HCT116 (cell line): Measurements from ENCODE around the gene FSD1.

Source experiments
- CEBPB ChIP-seq: IDR thresholded peaks from 2 replicates; pipeline ENCODE4 v1.6.1; 2012; ENCODE audit warnings: low read depth
- EZH2 ChIP-seq: fragments of 200-600 bp; sonication (generic); IDR thresholded peaks from 2 replicates; pipeline ENCODE4 v1.6.1; 2017; ENCODE audit warnings: antibody characterized with exemption, mixed run types
- FOSL1 ChIP-seq: IDR thresholded peaks from 2 replicates; pipeline ENCODE4 v1.6.1; 2012; ENCODE audit warnings: low read depth
- POLR2A ChIP-seq: IDR thresholded peaks from 2 replicates; pipeline ENCODE4 v1.7.0; 2011; ENCODE audit warnings: borderline replicate concordance; ENCODE audit not compliant: insufficient read depth, insufficient read length; ENCODE audit errors: extremely low read depth
- POLR2AphosphoS5 ChIP-seq: IDR thresholded peaks from 2 replicates; pipeline ENCODE4 v1.6.1; 2011; ENCODE audit warnings: mild to moderate bottlenecking, low read depth, low read length, moderate library complexity
- RAD21 ChIP-seq: IDR thresholded peaks from 2 replicates; pipeline ENCODE4 v1.6.1; 2012; ENCODE audit warnings: low read depth, mild to moderate bottlenecking
- ZNF274 ChIP-seq: fragments of 200-500 bp; sonication (Bioruptor generic); IDR thresholded peaks from 2 replicates; pipeline ENCODE4 v1.6.1; 2014; ENCODE audit warnings: mild to moderate bottlenecking, low read depth, low read length, inconsistent platforms
- TF ChIP-seq, protein P1 (sequence below), 3 experiments: fragments of 200-600 bp in 1 of 3; sonication (generic) in 1 of 3; IDR thresholded peaks in 2 of 3; conservative IDR thresholded peaks in 1 of 3; 2 replicates each; pipeline ENCODE4 v1.5.1; 2012 to 2017; ENCODE audit warnings: low read depth in 2 of 3, low read length in 2 of 3, antibody characterized with exemption in 1 of 3, borderline replicate concordance in 1 of 3, control low read depth in 1 of 3, mild to moderate bottlenecking in 1 of 3, mixed read lengths in 1 of 3, mixed run types in 1 of 3, moderate library complexity in 1 of 3; ENCODE audit not compliant: insufficient read depth in 1 of 3
- TF ChIP-seq, protein P2 (sequence below): IDR thresholded peaks from 2 replicates; pipeline ENCODE4 v1.6.1; 2012; ENCODE audit warnings: low read depth
- TF ChIP-seq, protein P3 (sequence below): IDR thresholded peaks from 2 replicates; pipeline ENCODE4 v1.6.1; 2012
- TF ChIP-seq, protein P4 (sequence below): IDR thresholded peaks from 2 replicates; pipeline ENCODE4 v1.6.1; 2012

- TF ChIP-seq POLR2A: no peak
- TF ChIP-seq, protein P1, sequence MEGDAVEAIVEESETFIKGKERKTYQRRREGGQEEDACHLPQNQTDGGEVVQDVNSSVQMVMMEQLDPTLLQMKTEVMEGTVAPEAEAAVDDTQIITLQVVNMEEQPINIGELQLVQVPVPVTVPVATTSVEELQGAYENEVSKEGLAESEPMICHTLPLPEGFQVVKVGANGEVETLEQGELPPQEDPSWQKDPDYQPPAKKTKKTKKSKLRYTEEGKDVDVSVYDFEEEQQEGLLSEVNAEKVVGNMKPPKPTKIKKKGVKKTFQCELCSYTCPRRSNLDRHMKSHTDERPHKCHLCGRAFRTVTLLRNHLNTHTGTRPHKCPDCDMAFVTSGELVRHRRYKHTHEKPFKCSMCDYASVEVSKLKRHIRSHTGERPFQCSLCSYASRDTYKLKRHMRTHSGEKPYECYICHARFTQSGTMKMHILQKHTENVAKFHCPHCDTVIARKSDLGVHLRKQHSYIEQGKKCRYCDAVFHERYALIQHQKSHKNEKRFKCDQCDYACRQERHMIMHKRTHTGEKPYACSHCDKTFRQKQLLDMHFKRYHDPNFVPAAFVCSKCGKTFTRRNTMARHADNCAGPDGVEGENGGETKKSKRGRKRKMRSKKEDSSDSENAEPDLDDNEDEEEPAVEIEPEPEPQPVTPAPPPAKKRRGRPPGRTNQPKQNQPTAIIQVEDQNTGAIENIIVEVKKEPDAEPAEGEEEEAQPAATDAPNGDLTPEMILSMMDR (IDR thresholded peaks at IDR 0.05 in 2 of 3, conservative IDR thresholded peaks at IDR 0.05 in 1 of 3; ENCODE audit: borderline replicate concordance in 1 of 3, insufficient read depth in 1 of 3, low read depth in 2 of 3, low read length in 2 of 3): no peak
- no peak for TF ChIP-seq RAD21
- TF ChIP-seq EZH2: no peak
- TF ChIP-seq, protein P2, sequence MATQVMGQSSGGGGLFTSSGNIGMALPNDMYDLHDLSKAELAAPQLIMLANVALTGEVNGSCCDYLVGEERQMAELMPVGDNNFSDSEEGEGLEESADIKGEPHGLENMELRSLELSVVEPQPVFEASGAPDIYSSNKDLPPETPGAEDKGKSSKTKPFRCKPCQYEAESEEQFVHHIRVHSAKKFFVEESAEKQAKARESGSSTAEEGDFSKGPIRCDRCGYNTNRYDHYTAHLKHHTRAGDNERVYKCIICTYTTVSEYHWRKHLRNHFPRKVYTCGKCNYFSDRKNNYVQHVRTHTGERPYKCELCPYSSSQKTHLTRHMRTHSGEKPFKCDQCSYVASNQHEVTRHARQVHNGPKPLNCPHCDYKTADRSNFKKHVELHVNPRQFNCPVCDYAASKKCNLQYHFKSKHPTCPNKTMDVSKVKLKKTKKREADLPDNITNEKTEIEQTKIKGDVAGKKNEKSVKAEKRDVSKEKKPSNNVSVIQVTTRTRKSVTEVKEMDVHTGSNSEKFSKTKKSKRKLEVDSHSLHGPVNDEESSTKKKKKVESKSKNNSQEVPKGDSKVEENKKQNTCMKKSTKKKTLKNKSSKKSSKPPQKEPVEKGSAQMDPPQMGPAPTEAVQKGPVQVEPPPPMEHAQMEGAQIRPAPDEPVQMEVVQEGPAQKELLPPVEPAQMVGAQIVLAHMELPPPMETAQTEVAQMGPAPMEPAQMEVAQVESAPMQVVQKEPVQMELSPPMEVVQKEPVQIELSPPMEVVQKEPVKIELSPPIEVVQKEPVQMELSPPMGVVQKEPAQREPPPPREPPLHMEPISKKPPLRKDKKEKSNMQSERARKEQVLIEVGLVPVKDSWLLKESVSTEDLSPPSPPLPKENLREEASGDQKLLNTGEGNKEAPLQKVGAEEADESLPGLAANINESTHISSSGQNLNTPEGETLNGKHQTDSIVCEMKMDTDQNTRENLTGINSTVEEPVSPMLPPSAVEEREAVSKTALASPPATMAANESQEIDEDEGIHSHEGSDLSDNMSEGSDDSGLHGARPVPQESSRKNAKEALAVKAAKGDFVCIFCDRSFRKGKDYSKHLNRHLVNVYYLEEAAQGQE: no peak
- TF ChIP-seq, protein P3, sequence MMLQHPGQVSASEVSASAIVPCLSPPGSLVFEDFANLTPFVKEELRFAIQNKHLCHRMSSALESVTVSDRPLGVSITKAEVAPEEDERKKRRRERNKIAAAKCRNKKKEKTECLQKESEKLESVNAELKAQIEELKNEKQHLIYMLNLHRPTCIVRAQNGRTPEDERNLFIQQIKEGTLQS: no peak
- no peak for TF ChIP-seq CEBPB
- no peak for TF ChIP-seq ZNF274
- TF ChIP-seq POLR2AphosphoS5: no peak
- TF ChIP-seq, protein P4, sequence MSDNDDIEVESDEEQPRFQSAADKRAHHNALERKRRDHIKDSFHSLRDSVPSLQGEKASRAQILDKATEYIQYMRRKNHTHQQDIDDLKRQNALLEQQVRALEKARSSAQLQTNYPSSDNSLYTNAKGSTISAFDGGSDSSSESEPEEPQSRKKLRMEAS: no peak
- TF ChIP-seq FOSL1: no peak
These were observed 20.0 kb upstream of the FSD1 start for GRCh38 chr19:4284176-4284958.
